SW480 (cell line): ENCODE data around the gene HCFC1.

ENCODE experiments used
- DNase-seq: peaks from one replicate; pipeline ENCODE4 v3.0.0-alpha.2; 2016; ENCODE audit warnings: low spot score

Gene HCFC1

DNA sequence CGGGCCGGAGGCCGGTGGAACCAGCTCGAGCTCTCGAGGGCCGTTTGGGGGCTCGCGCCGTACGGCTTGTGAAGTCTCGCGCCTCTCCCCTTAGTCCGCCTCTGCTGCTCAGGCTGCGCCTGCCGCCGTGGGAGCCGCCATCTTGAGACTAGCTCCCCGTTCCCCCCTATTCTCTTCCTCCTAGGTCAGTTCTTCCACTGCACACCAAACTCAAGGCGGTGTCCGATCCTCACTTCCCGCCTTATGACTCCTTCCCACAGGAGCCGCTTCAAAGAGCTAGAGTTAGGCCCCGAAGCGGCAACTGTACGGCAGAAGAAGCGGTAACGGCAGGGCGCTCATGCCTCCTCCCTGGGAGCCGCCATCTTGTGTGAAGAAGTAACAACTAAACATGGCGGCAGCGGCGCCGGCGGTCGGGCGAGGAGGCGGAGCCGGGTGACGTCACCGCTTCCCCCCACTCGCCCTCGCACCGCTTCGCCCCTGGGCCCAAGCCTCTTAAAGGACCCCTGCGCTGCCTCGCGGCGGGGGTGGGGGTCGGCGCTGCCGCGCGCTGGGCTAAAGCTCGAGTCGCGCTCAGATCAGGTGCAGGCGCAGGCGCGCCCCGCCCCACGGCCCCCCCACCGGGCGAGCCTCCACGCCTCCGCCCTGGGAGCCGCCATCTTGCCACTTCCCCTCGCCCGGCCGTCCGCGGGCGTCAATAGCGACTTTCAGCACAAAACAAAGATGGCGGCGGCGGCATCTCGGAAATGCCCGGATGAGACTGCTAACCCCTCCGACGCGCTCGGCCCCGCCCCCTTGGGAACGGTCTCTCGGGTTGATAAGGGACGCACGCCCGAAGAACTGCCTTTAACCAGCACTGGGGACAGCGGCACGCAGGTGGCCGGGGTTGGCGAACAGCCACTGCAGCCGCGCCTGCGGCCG, at the start of gene HCFC1:
HCFC1 (minus strand) TSS at position 369 of the 918 bp plus-strand sequence. CDS start 978 bp downstream, outside the sequence.
- peak; percentile 85 for DNase-seq

- DNase-seq = no peak
Observed at GRCh38 chrX:154021131-154021611, 49.6 kb upstream of the HCFC1 start.

- DNase-seq = no peak
Observed at GRCh38 chrX:154020536-154021115, 49.0 kb upstream of the HCFC1 start.

DNA sequence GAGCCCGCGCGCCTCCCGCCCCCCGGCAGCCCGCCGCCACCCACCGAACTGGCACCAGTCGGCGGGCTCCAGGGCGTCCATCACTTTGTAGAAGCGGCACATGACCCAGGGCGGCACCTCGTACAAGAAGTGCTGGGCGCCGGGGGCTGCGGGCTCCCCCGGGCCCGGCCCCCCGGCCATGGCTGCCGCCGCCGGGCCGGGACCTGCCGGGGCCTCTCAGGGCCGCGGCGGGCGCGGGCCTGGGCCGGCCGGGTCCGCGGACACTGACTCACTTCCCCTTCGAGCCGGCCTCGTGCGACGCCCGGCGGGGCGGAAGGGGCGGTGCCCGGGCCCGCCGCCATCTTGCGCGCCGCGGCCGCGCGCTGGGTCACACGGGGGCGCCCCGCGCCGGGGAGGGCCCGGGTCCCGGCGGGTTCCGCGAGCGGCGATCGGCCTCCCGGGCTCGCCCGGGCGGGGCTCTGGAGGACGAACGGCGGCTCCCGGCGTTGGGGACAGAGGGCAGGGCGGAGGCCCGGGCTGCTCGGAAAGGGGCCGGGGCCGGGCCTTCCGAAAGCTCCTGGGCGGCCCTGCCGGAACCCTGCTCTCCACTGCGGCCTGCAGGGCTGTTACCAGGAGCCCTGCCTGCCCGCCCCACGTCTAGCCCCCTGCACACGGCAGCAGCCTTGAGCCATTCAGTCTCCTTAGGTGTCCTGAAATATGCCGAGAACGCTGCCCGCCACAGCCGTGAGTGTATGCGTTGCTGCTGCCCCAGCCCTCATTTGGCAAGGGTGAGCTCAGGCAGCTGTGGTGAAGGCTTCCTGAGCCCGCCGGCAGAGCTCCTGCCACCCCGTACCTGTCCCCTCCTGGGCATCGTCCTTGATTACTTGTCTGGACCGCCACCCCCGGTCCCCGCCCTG, 48.3 kb upstream of the HCFC1 start, which contains the start of gene IRAK1:
IRAK1 (minus strand) TSS at position 270 of the 896 bp plus-strand sequence; CDS start at position 180, 90 bp downstream.
- DNase-seq = peak; percentile 49

DNA sequence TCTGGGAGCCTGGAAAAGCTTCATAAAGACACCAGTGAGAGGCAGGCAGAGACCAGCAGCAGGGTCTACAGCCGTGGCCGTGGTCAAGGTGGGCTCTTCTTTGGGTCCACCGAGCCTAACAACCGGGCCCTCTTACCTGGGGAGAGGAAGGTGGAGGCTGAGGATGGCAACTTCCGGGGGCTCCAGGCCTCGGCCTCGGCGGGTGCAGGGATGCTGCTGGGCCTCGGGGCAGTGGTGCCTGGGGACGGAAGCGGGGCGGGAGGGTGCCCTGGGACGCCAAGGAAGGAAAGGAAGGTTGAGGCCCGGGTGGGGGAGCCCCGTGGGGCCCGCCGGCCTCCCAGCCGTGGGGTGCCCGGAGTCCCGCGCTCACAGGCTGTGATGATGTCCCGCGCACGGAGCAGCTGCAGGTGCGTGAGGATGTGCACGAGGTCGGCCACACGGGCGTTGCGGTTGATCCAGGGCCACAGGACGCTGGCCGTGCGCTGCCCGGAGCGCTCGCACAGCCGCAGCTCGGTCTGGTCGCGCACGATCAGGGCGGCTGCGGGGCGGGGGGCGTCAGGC, 47.5 kb upstream of the HCFC1 start:
- DNase-seq = no peak

DNA sequence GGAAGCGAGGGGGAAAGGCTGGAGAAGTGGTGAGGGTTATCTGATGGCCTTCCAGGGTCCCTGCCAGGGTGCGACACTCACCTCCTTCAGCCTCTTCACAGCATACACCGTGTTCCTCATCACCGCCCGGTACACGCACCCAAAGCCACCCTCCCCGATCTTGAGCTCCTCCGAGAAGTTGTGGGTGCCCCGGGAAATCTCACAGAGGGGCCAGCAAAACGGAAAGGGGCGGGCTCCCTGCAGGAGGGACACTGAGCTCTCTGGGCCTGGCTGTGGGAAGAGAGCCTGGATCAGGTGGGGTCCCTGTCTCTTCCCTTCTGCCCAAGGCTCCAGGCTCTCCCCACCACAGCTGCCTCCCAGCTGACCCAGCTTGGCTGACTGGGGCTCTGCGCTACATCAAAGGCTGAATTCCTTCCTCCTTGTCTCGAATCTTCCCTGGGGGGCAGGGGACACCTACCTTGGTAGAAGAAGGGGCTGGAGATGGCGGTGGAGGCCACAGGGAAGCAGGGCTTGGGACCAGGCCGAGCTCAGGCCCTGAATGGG, 47.0 kb upstream of the HCFC1 start:
- no peak for DNase-seq

- DNase-seq = no peak
Observed at GRCh38 chrX:154017766-154018517, 46.3 kb upstream of the HCFC1 start.

DNA sequence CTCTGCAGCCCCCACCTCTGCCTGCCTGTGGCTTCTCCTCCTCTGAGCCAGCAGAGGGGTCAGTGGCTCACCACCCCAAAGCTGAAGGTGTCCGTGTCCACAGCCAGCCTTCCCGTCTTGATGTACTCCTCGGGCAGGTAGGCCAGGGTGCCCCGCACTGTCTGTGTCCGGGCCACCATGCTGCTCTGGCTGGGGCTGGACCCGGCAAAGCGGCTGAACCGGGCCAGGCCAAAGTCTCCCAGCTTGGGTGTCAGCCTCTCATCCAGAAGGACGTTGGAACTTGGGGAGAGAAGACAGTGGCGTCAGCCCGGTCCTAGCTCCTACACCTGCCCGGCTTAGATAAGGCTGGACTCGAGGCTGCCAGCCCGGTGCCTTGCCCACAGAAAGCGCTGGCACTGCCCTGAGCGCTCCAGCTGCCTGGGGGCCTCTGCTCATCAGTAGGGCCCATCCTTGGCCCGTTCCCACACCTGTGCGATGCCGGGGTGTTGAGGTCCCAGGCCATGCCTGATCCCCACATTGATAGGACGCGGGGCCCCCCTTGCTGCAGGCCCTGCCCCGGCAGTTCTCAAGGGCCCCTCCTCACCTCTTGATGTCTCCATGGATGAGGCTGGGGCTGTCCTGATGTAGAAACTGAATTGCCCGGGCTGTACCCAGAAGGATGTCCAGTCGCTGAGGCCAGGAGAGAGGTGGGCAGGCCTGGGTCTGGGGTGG, 44.9 kb upstream of the HCFC1 start:
- DNase-seq = no peak

DNA sequence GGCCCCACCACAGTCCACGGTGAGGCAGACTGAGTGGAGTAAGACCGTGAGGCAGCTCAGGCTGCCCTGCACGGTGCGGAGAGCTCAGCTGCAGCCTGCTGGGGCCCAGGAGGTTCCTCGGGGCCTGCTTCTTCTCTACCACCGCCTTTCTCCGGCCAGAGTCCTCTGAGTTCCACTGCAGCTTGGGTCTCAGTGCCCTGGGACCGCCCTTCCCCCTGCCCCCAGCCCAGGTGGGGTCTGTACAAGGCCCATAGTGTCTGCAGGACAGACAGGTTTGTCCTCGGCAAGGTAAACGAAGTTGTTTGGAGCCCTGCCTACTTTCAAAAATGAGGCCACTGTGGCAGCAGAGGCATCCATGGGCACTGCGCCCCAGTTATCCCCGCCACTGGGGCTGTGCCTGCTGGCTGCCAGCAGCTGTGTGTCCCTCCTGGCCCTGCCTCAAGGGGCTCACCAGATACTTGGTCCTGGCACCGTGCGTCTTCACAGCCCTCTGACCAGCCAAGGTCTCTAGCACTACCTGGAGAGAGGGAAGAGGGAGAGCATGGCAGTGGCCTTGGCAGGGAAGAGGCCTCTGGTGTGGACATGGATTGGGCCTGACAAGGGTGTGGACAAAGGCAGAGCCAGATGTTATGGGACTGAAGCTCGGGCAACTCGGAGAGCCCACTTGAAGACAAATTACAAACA, 44.1 kb upstream of the HCFC1 start:
- DNase-seq = no peak

DNA sequence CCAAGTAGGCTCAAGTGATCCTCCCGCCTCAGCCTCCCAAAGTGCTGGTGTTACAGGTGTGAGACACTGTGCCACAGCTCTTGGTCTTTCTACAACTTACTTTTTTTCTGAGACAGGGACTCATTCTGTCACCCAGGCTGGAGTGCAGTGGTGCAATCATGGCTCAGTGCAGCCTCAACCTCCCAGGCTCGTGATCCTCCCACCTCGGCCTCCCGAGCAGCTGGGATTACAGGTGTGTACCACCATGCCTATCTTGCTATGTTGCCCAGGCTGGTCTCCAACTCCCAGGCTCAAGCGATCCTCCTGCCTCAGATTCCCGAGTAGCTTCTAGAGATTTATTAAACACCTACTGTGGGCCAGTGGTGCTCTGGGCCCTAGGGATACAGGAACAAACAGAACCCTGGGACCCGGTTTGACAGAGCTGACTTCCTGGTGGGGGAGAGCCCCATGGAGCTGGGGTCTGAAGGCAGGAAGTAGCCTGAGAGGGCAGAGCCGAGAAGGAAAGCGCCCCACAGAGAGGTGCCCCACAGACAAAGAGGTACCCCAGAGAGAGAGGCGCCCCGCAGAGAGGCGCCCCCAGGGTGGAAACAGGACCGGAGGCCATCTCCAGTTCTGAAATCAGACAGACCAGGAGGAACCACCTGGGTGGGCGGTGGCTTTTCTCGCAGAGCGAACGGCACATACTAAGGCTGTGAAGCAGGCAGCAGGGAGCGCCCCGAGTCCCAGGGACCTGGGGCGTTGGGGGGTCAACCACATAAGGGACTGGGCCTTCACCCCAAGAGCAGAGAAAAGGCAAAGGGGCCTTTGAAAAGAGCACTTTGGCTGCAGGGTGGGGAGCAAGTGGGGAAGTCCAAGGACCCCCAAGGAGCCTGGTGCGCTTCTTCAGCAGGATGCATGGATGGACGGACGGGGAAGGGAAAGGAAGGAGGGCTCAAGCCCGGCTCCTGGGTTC, 43.1 kb upstream of the HCFC1 start:
- no peak for DNase-seq

DNA sequence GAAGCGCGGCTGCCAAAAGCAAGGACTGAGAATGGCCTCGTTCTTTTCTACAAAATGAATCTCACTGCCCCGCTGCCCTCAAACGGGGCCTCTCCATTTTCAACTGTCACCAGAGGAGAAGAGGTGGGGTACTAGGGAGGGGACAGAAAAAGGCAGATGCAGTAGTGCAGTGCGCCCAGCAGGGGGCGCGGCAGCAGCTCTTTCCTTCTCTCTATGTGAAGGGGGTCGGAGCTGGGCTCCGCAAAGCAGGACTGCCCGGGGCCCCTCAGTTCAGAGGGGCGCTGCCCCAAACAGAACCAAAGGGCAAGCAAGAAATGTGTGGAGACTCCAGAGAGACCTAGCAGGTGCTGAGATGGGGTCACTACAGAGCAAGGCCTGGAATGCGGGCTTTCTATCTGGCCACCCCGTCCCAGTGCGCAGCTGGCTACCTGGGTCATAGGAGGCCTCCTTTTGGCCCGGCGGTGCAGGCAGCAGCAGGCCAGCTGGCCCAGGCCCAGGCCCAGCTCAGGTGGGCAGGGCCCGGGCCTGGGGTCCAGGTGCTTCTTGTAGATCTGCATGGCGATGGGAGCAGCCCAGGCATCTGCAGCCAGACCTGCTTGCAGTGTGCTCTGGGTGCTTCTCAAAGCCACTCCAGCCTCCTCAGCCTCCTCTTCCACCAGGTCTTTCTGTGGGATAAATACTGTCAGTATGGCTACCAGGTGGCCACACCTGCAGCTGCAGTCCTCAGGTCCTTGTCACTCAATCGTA, 42.2 kb upstream of the HCFC1 start:
- DNase-seq = no peak

DNA sequence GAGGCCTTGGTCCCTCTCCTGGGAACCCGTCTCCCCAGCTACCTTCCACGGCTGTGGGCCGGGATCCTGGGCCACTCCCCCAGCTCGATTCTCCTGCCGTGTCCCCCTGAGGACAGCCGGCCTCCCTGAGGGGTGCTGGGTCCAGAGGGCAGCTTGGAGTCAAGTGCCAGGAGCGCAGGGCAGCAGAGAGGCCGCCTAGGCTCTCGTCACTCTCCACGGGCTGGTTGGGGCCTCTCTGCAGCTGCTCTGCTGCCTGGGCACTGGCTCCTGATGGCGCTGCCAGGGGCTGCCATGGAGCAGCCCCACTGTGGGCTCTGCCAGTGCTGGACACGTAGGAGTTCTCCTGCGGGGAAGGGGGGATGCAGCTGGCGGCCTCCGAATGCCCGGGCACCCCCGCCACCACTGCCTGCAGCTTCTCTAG, 41.4 kb upstream of the HCFC1 start:
- no peak for DNase-seq

DNA sequence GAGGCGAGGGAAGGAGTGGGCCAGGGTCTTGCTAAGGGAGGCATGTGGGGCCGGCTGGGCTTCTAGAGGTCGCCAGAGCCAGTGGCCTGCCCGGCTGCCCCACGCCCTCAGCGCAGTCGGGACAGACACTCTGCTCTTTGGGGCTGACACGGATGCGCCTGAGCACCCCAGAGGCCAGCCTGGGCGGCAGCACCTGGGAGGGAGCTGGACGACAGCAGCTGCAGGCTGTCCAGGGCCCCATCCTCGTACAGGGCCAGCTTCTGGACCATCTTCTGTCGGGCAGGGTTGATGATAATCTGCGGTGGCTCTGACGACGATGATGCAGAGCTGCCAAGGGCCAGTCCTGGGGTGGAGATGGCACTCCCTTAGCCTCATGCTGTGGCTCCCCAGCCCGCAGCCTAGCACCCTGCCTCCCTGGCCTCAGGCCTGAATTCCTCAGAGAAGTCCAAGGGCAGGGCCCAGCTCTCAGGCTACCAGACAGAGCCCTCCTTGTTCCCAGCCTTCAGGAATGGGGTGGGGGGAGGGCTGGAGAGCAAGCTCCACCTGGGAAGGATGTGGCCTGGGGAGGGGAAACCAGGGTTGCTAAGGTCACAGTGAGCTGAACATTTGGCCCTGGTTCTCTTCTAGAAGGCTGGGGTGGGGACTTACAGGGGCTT, 40.8 kb upstream of the HCFC1 start:
- DNase-seq = no peak

DNA sequence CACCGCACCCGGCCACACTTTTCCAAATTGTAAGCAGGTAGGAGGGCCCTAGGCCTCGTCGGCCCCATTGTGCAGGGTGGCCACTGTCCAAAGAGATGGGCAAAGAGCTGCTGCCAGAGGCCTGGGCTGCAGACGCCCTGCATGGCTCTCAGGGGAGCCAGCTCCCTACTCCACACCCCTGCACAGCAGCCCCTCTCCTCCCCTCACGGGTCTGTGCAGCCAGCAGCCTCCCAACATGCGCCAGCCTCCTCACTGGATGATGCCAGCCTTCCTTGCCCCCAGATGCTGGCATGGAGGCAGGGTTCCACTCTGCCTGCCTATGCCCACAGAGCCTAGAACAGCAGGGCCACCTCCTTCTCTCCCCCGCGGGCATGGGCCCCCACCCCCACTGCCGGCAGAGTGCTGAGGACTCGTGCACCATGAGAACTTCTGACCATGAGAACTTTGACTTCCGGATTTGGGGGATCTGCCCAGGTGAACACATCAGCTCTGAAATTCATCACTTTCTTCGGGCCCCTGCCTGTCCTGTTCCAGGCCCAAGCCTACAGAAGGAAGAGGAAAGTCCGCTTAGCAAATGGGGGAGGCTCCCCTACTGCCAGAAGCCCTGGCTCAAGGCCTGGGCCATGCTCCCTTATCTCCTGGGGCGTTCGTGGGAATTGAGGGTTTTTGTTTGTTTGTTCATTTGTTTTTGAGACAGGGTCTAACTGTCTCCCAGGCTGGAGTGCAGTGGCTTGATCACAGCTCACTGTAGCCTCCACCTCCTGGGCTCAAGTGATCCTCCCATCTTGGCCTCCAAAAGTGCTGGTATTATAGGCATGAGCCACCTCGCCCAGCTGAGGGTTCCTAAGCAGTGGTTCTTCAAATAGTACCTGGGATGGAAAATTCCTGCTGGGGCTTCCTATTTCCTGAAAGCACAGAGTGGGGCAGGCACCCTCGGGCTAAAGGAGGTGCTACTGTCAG, 40.0 kb upstream of the HCFC1 start:
- no peak for DNase-seq

GRCh38 chrX:154010330-154011087, 38.9 kb upstream of the HCFC1 start:
- no peak for DNase-seq
